OCI-LY3 (cell line): Measurements from ENCODE around the gene TACR1.

Experiments used
- EZH2phosphoT487 ChIP-seq: fragments of 200-600 bp; shearing (Covaris generic); IDR thresholded peaks from 2 replicates; pipeline ENCODE4 v1.6.1; 2018; ENCODE audit warnings: antibody characterized with exemption, mixed run types, low read depth
- TF ChIP-seq, protein P1 (sequence below): fragments of 200-600, 300-600 bp; sonication (generic); IDR thresholded peaks from 2 replicates; pipeline ENCODE4 v1.5.1; 2014; ENCODE audit warnings: antibody characterized with exemption, low read length, low read depth

DNA sequence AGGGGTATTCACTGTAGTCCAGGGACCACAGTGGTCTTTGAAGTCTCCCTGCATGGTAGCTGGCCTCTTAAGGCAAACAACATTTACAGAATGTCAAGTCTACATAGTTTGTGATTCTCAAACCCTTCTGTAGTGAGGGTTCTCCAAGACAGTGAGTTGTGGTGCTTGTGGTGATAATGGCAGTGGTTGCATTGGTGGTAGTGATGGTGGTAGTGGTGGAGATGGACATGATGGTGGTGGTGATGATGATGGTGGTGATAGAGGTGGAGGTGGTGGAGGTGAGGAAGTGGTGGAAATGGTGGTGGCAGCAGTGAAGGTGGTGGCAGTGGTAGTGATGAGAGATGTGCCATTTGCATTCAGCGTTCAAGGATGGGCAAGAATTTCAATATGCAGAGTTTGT lies 104.9 kb downstream of the TACR1 start:
- TF ChIP-seq, protein P1, sequence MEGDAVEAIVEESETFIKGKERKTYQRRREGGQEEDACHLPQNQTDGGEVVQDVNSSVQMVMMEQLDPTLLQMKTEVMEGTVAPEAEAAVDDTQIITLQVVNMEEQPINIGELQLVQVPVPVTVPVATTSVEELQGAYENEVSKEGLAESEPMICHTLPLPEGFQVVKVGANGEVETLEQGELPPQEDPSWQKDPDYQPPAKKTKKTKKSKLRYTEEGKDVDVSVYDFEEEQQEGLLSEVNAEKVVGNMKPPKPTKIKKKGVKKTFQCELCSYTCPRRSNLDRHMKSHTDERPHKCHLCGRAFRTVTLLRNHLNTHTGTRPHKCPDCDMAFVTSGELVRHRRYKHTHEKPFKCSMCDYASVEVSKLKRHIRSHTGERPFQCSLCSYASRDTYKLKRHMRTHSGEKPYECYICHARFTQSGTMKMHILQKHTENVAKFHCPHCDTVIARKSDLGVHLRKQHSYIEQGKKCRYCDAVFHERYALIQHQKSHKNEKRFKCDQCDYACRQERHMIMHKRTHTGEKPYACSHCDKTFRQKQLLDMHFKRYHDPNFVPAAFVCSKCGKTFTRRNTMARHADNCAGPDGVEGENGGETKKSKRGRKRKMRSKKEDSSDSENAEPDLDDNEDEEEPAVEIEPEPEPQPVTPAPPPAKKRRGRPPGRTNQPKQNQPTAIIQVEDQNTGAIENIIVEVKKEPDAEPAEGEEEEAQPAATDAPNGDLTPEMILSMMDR, result no peak
- TF ChIP-seq EZH2phosphoT487, result no peak
